GM19193 (cell line): ENCODE data around the gene RGS5.

Source experiments
- POLR2A ChIP-seq: IDR thresholded peaks from 4 replicates; pipeline ENCODE4 v1.6.1; 2011; ENCODE audit not compliant: insufficient read depth, insufficient read length; ENCODE audit errors: extremely low read depth

RGS5 gene, protein sequence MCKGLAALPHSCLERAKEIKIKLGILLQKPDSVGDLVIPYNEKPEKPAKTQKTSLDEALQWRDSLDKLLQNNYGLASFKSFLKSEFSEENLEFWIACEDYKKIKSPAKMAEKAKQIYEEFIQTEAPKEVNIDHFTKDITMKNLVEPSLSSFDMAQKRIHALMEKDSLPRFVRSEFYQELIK

DNA sequence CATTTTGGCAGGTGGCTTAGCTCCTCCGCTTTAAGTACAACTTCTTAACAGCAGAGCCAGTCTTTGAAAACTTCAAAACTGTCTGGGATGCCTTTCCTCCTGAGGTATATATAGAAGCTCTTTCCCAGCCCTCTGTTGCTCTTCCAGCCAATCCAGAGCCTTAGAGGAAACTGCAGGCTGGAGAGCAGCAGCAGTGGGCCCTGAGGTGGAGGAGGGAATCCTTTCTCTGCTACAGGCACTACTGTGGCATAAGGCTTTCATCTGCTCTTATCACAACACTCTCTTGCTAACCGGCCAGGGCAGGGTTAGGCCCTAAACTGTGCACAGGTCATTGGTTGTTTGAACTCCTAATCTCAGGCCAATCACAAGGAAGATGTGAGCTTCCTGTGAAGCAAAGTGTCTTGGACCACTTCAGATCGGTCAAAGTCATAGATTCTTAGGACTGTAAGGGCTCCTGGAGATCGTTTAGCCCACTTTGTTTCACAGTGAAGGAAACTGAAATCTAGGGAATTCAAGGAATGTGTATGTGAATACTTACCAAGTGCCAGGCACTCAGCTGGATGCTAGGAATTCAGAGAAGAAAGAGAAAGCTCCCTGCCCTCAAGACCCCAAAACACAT is at the start of gene RGS5:
Gene RGS5 (minus strand): TSS at position 84 of the 619 bp plus-strand sequence. CDS start 81 bp downstream, at position 3.
- no peak for TF ChIP-seq POLR2A

DNA sequence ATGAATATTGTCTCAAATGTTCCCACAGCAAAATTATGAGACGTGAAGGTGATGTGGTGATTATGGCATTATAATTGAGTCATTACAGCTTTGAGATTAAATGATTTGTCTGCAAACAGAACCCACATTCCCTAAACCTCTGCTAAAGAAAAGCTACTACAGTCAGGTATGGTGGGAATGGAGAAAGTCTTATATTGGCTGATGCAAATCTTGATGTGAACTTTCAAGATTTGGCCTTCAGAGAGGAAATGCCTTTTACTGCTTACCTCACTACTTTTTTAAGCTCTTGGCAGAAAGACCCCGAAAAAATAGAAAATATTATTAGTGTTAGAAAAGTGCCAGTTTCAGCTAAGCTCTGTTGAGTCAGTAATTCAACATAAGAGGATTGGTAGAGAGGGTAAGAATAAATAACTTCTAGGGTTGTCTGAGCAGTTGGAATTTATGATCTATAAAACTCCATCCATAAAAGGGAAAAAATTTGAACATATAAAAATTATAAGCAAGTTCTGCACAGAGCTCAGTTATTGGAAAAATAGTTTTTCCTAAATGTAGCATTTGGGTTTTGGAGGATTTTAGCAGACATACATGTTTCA is 47.8 kb upstream of the RGS5 start:
- TF ChIP-seq POLR2A: no peak

DNA sequence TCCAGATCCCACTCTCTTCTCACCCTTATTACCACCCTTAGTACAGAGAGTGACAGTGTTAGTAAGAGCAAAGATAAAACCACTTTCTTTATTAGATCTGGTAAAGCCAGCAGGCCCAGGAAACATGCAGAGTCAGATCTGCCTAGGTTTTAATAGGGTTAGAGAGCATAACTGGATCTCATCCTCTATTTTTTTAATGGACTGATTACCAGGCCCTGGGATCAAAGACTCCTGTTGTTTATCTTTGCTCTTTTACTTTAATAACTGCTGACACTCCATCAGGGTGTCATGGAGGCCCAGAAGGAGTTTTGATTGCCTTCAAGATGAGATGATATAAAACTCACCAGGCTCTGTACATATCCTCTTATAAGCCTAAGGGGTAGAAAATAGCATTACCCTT is 45.3 kb upstream of the RGS5 start:
- TF ChIP-seq POLR2A: no peak

- no peak for TF ChIP-seq POLR2A
Measured at GRCh38 chr1:163241746-163242145, 39.0 kb upstream of the RGS5 start.

- no peak for TF ChIP-seq POLR2A
Measured at GRCh38 chr1:163240705-163241104, 38.0 kb upstream of the RGS5 start.

- TF ChIP-seq POLR2A: no peak
Measured at GRCh38 chr1:163231385-163231784, 28.7 kb upstream of the RGS5 start.

- no peak for TF ChIP-seq POLR2A
Measured at GRCh38 chr1:163230827-163231226, 28.1 kb upstream of the RGS5 start.

DNA sequence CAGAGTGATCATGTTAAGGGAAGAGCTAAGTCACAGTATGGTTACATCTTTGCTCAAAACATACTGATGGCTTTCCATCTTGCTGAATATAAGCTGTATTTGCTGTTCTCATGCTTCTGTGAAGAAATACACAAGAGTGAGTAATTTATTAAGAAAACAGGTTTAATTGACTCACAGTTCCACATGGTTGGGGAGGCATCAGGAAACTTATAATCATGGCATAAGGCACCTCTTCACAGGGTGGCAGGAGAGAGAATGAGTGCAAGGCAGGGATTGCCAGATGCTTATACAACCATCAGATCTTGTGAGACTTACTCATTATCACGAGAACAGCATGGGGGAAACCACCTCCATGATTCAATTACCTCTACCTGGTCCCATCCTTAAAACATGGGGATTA is 24.4 kb upstream of the RGS5 start:
- TF ChIP-seq POLR2A: no peak

- TF ChIP-seq POLR2A: no peak
Measured at GRCh38 chr1:163213626-163214025, 10.9 kb upstream of the RGS5 start.

DNA sequence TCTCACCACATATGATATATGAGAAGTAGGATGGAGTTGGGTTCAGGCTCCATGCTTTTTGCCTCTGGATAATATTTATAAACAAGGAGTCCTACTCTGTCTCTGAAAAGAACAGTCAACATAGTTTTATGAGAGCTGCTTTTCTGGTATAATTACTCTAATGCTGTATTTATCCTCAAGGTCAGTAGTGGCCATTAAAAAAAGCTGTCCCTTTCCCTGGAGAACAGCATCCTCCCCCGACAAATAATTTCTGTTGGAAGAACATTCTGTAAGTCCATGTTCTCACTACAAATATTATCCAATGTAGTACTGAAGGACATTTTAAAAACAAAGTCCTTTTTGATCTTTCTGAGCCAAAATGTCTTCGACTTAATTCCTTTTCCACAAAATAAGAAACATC is 9.0 kb upstream of the RGS5 start:
- no peak for TF ChIP-seq POLR2A

DNA sequence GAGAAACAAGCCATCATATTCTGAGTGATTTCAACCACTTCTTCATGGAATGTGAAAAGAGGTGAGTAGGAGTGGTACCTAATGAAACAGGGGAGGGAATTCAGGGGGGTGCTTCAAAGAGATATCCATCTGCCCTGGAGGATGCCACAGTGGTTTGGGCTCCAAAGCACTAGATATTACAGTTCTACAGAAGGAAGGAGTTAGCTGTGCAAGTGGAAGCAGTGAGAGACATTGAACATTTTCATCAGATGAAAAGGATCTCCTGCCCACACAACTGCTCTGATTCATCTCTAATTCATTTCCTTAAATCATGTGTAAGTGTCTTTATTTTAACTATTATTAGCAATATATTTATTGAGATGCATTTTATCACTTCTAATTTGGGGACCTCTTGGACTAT is 2.8 kb upstream of the RGS5 start:
- TF ChIP-seq POLR2A: no peak

GRCh38 chr1:163203561-163203960 is 845 bp upstream of the RGS5 start:
- no peak for TF ChIP-seq POLR2A

- no peak for TF ChIP-seq POLR2A
Measured at GRCh38 chr1:163201906-163202305, 810 bp downstream of the RGS5 start.

GRCh38 chr1:163197022-163197421 is 5.7 kb downstream of the RGS5 start:
- no peak for TF ChIP-seq POLR2A

DNA sequence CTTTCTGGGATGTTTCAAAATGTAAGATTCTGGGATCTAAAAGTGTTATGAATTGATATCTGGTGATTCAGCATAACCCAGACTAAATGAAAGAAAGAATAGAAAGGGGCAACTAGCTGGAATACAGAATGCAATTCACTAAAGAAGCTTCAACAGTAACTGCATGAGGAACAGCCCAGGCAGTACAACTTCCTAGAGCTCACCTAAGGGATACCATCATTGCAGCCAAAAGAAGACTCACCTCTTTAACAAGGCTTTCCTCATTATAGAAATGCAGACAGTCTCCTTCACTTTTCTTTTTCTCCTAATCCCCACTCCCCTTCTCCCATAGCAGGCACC is 6.3 kb downstream of the RGS5 start:
- TF ChIP-seq POLR2A: no peak

DNA sequence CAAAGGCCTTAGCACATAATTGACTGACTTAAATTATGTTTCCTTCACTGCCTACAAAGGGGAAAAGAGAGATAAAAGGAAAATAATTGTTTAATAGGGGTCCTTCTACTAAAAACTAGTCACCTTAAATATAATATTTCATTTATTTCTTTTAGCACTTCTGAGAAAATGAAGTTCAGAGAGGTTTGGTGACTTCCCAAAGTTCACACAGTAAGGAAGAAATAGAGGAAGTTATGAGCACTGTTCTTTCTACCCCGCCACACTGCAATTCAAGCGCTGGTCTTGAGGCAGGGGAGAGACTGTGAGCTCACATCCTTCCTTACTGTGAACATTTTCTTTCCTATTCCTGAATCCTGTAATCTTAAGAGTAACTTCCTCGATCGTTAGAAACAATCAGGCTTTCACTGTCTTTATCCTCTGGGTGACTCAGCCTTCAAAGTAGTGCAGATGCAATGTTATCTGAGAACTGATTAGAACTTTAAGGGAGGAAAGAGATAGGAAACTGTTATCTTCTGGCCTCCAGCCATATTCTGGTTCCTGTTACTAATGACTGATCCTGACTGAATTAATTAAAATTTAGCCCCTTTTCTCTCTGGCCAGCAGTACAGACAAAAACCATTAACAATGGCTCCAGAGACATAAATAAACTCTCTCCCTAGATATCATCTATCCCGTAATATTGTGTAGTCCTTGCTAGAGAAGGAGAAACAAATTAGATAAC is 6.8 kb downstream of the RGS5 start:
- no peak for TF ChIP-seq POLR2A
